Gastrocnemius medialis (tissue), 4 donors: ENCODE results near the gene CCPG1. TPM values are rescaled to one million over a fixed set of nuclear protein-coding genes. Genes with fewer than 3 reads are reported as not detected.
A peak's percentile ranks its signal among the peaks of the same experiment; 100 is the strongest.

ENCODE experiments used
- ATAC-seq, 2 donors: fragments of 150-250 bp; one replicate each; pipeline ENCODE4 v1.9.1; 2016
- DNase-seq, 2 donors: peaks; one replicate each; pipeline ENCODE4 v3.0.0-alpha.2; 2019
- H3K27ac ChIP-seq, 4 donors: fragments of 200-600 bp; sonication (generic); 1 replicate in 1 of 4; 2 replicates in 3 of 4; pipeline ENCODE4 v1.5.1; 2016 to 2018; ENCODE audit warnings: mild to moderate bottlenecking in 2 of 4, moderate library complexity in 1 of 4
- H3K27me3 ChIP-seq, 3 donors: fragments of 200-600 bp; sonication (generic) in 2 of 3; 1 replicate in 1 of 3; 2 replicates in 2 of 3; pipeline versions ENCODE4 v1.5.1 to v1.6.0; 2016 to 2019; ENCODE audit warnings: mild to moderate bottlenecking in 1 of 3, moderate library complexity in 1 of 3
- H3K36me3 ChIP-seq, 2 donors: fragments of 200-600 bp; sonication (generic) in 1 of 2; one replicate each; pipeline ENCODE4 v1.5.1; 2017 to 2018
- H3K4me1 ChIP-seq, 2 donors: fragments of 200-600 bp; sonication (generic) in 1 of 2; one replicate each; pipeline ENCODE4 v1.5.1; 2016 to 2017; ENCODE audit warnings: mild to moderate bottlenecking in 2 of 2
- H3K4me3 ChIP-seq, 4 donors: fragments of 200-600 bp; sonication (generic) in 3 of 4; 1 replicate in 1 of 4; 2 replicates in 3 of 4; pipeline ENCODE4 v1.5.1; 2016 to 2019; ENCODE audit warnings: mild to moderate bottlenecking in 2 of 4
- H3K9me3 ChIP-seq, 3 donors: fragments of 200-600 bp; sonication (generic) in 2 of 3; 1 replicate in 1 of 3; 2 replicates in 2 of 3; pipeline ENCODE4 v1.5.1; 2016 to 2019
- CTCF ChIP-seq, 5 experiments: fragments of 450-650 bp in 3 of 5; fragments of 200-600 bp in 2 of 5; sonication (generic) in 2 of 5; IDR thresholded peaks in 4 of 5; conservative IDR thresholded peaks in 1 of 5; 1 replicate in 4 of 5; 2 replicates in 1 of 5; pipeline ENCODE4 v1.5.1; 2016 to 2019; ENCODE audit warnings: antibody characterized with exemption in 5 of 5, mild to moderate bottlenecking in 3 of 5, moderate library complexity in 3 of 5
- POLR2A ChIP-seq, 2 donors: fragments of 450-650 bp; IDR thresholded peaks; one replicate each; pipeline ENCODE4 v1.6.1; 2017; ENCODE audit warnings: antibody characterized with exemption in 2 of 2, mild to moderate bottlenecking in 2 of 2, moderate library complexity in 2 of 2
- in situ Hi-C, 4 donors: fragments of 200-750 bp; cut with MboI; loops; one replicate each; pipeline versions ENCODE4 v1.15.0 to v1.8.0; 2017; ENCODE audit warnings: low sequenced_read_pairs in 4 of 4
- intact Hi-C: fragments of 100-400 bp; cut with DNase I; formaldehyde crosslinking; loops from one replicate; pipeline ENCODE4 v1.15.1; 2023; ENCODE audit warnings: low total_unique reads
- total RNA-seq, 4 donors: library from RNA; depleted of rRNA; stranded (reverse); fragments of >200 nt; gene quantifications; one replicate each; pipeline versions ENCODE4 v1.1.0 to v1.2.3, GENCODE V29; 2016

The CCPG1 gene
- total RNA-seq, 4 donors from 2014 or later: 61.6 to 142 (median 103) TPM

GRCh38 chr15:55322467-55322866 is 85.7 kb downstream of the CCPG1 start:
- ATAC-seq (no peak), DNase-seq (no peak)
- no peak overlapping the region for H3K27ac ChIP-seq
- H3K4me1 ChIP-seq: peaks cover 12 to 16% of the 10 kb centered on the region in 2 donors
- in situ Hi-C loops (loop anchor here in 1 of 4 donors (25.0 kb wide), 1 partner anchor 90 kb away; the partner anchor contains the start of genes CCPG1 and PIERCE2), intact Hi-C loops (no loop called here)
- H3K9me3 ChIP-seq: no peaks in the 10 kb centered on the region
- no peaks in the 10 kb centered on the region for H3K27me3 ChIP-seq
- TF ChIP-seq POLR2A (IDR thresholded peaks at IDR 0.05) (no peak), CTCF (IDR thresholded peaks at IDR 0.05 in 4 of 5, conservative IDR thresholded peaks at IDR 0.05 in 1 of 5) (no peak)
- no peak overlapping the region for H3K4me3 ChIP-seq
- H3K36me3 ChIP-seq: peaks cover 0 to 5% of the 10 kb centered on the region in 2 donors

- DNase-seq (no peak), ATAC-seq (no peak)
- intact Hi-C loops: no loop called here
- in situ Hi-C loops: loop anchor here in 1 of 4 donors (25.0 kb wide), 1 partner anchor 91 kb away; the partner anchor contains the start of genes CCPG1 and PIERCE2
- Histone ChIP-seq H3K27me3 (no peaks in the 10 kb centered on the region), H3K9me3 (no peaks in the 10 kb centered on the region), H3K4me1 (peaks cover 17 to 25% of the 10 kb centered on the region in 2 donors), H3K36me3 (peaks cover 0 to 5% of the 10 kb centered on the region in 2 donors), H3K4me3 (no peak overlapping the region), H3K27ac (no peak overlapping the region)
- no peak for TF ChIP-seq POLR2A (IDR thresholded peaks at IDR 0.05)
- TF ChIP-seq CTCF (IDR thresholded peaks at IDR 0.05 in 4 of 5, conservative IDR thresholded peaks at IDR 0.05 in 1 of 5): no peak
Measured at GRCh38 chr15:55320963-55321362, 87.2 kb downstream of the CCPG1 start.

- Histone ChIP-seq H3K36me3 (no peaks in the 10 kb centered on the region), H3K9me3 (no peaks in the 10 kb centered on the region), H3K27me3 (no peaks in the 10 kb centered on the region), H3K4me3 (no peak overlapping the region), H3K4me1 (peaks cover 17 to 25% of the 10 kb centered on the region in 2 donors), H3K27ac (no peak overlapping the region)
- ATAC-seq: no peak
- in situ Hi-C loops (loop anchor here in 1 of 4 donors (25.0 kb wide), 1 partner anchor 92 kb away; the partner anchor contains the start of genes CCPG1 and PIERCE2), intact Hi-C loops (no loop called here)
- no peak for DNase-seq
- TF ChIP-seq CTCF (IDR thresholded peaks at IDR 0.05 in 4 of 5, conservative IDR thresholded peaks at IDR 0.05 in 1 of 5): no peak
Measured at GRCh38 chr15:55320238-55320550, 88.0 kb downstream of the CCPG1 start.

DNA sequence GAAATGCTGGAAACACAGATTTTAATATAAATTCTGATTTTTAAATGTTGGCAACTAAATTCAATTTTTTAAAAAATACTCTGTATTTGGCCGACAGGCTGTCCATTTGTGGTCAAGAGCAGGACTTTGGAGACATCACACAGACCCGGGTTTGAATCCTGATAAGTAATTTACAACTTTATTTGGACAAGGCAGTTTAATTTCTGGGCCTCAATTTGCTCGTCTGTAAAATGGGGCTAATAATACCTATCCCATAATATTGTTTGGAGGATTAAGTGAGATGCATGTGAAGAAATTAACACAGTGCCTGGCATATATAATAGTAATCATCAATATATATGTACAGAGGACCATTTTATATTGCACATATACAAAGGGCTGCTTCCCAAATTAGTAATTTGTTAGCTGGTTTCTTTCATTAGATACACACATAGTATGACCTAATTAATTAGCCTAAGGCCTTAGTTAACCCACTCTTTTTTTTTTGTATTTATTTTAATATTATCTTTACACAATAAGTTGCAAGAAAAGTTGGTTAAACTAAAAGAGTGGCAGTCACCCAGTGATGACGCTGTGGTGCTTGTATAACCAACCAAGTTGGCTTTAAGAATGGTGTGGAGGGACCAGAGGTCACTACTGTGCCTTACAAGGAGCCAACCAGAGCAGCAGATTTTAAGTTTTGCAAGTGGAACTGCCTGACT is 88.5 kb downstream of the CCPG1 start:
- Histone ChIP-seq H3K36me3 (no peaks in the 10 kb centered on the region), H3K27ac (peak overlapping the region in 3 of 4 donors; percentile 82 to 96 (median 93)), H3K4me3 (peak overlapping the region; percentile 87 to 99 (median 92)), H3K27me3 (no peaks in the 10 kb centered on the region), H3K4me1 (peaks cover 17 to 25% of the 10 kb centered on the region in 2 donors), H3K9me3 (no peaks in the 10 kb centered on the region)
- intact Hi-C loops: loop anchor here (2.0 kb wide), 1 partner anchor 89 kb away; the partner anchor contains the start of genes CCPG1 and PIERCE2
- in situ Hi-C loops: loop anchor here in 1 of 4 donors (25.0 kb wide), 1 partner anchor 93 kb away; the partner anchor contains the start of genes CCPG1 and PIERCE2
- TF ChIP-seq POLR2A (IDR thresholded peaks at IDR 0.05): no peak
- no peak for TF ChIP-seq CTCF (IDR thresholded peaks at IDR 0.05 in 4 of 5, conservative IDR thresholded peaks at IDR 0.05 in 1 of 5)
- ATAC-seq: no peak
- DNase-seq: no peak
